CD14-positive monocyte (primary cell): ENCODE measurements around the gene SIX6. TPM values are rescaled to one million over a fixed set of nuclear protein-coding genes. Genes with fewer than 3 reads are reported as not detected.

Experiments
- DNase-seq, 3 donors: peaks; one replicate each; pipeline ENCODE4 v3.0.0-alpha.2; 2011 to 2022
- H2AFZ ChIP-seq: 2 replicates; pipeline ENCODE4 v1.6.0; 2012; ENCODE audit warnings: mild to moderate bottlenecking, low read depth, low read length, inconsistent platforms; ENCODE audit not compliant: insufficient read depth, poor library complexity, severe bottlenecking
- H3K27ac ChIP-seq, 2 donors: 1 replicate in 1 of 2; 2 replicates in 1 of 2; pipeline ENCODE4 v1.5.1; 2012 to 2013; ENCODE audit warnings: low read length in 2 of 2, control low read depth in 1 of 2, inconsistent platforms in 1 of 2, low read depth in 1 of 2, mild to moderate bottlenecking in 1 of 2
- H3K27me3 ChIP-seq, 2 donors: one replicate each; pipeline versions ENCODE4 v1.6.0 to v1.6.1; 2011 to 2013; ENCODE audit warnings: low read length in 2 of 2; ENCODE audit not compliant: control insufficient read depth in 2 of 2, insufficient read depth in 2 of 2
- H3K36me3 ChIP-seq, 2 donors: replicated peaks in 1 of 2; 1 replicate in 1 of 2; 2 replicates in 1 of 2; pipeline versions ENCODE4 v1.5.1 to v1.6.1; 2012 to 2013; ENCODE audit warnings: low read length in 2 of 2, control low read depth in 1 of 2, inconsistent platforms in 1 of 2, mild to moderate bottlenecking in 1 of 2; ENCODE audit not compliant: insufficient read depth in 2 of 2, control insufficient read depth in 1 of 2
- H3K4me1 ChIP-seq, 2 donors: 1 replicate in 1 of 2; 2 replicates in 1 of 2; pipeline versions ENCODE4 v1.5.1 to v1.6.1; 2012 to 2013; ENCODE audit warnings: low read length in 2 of 2, control low read depth in 1 of 2, inconsistent platforms in 1 of 2, mild to moderate bottlenecking in 1 of 2, moderate library complexity in 1 of 2; ENCODE audit not compliant: insufficient read depth in 2 of 2, control insufficient read depth in 1 of 2
- H3K4me2 ChIP-seq: replicated peaks from 2 replicates; pipeline ENCODE3; 2012; ENCODE audit warnings: low read length, moderate library complexity, mild to moderate bottlenecking; ENCODE audit not compliant: poor library complexity, severe bottlenecking; ENCODE audit errors: extremely low read depth
- H3K4me3 ChIP-seq, 3 experiments: fragments of 200-600 bp in 1 of 3; sonication (generic) in 1 of 3; replicated peaks in 1 of 3; 1 replicate in 2 of 3; 2 replicates in 1 of 3; pipeline ENCODE4 v1.5.1; 2011 to 2013; ENCODE audit warnings: low read length in 3 of 3, mild to moderate bottlenecking in 3 of 3, control low read depth in 2 of 3, low read depth in 2 of 3, inconsistent platforms in 1 of 3, moderate library complexity in 1 of 3
- H3K79me2 ChIP-seq: 2 replicates; pipeline ENCODE4 v1.6.0; 2012; ENCODE audit warnings: mild to moderate bottlenecking, control low read depth, inconsistent platforms, low read length, moderate library complexity; ENCODE audit not compliant: insufficient read depth
- H3K9ac ChIP-seq: 2 replicates; pipeline ENCODE4 v1.6.0; 2017; ENCODE audit warnings: low read length, mild to moderate bottlenecking; ENCODE audit not compliant: insufficient read depth, poor library complexity, severe bottlenecking
- H3K9me3 ChIP-seq, 2 donors: replicated peaks in 1 of 2; 1 replicate in 1 of 2; 2 replicates in 1 of 2; pipeline versions ENCODE4 v1.5.1 to v1.6.1; 2012 to 2013; ENCODE audit warnings: low read length in 2 of 2, control low read depth in 1 of 2; ENCODE audit not compliant: control insufficient read depth in 1 of 2, insufficient read depth in 1 of 2
- H4K20me1 ChIP-seq: 2 replicates; pipeline ENCODE4 v1.6.0; 2012; ENCODE audit warnings: mild to moderate bottlenecking, low read length, control low read depth, moderate library complexity; ENCODE audit not compliant: insufficient read depth
- H3K27ac Mint-ChIP-seq, 7 donors: one replicate each; pipeline ENCODE4 v1.8.0; 2020; ENCODE audit warnings: mild to moderate bottlenecking in 7 of 7, mixed read lengths in 7 of 7, moderate library complexity in 6 of 7, inconsistent platforms in 2 of 7
- H3K27me3 Mint-ChIP-seq, 3 donors: one replicate each; pipeline ENCODE4 v1.8.0; 2021 to 2022; ENCODE audit warnings: low read depth in 3 of 3, mild to moderate bottlenecking in 3 of 3, mixed read lengths in 3 of 3, moderate library complexity in 3 of 3, inconsistent platforms in 1 of 3
- H3K36me3 Mint-ChIP-seq, 2 donors: one replicate each; pipeline ENCODE4 v1.8.0; 2020; ENCODE audit warnings: mixed read lengths in 2 of 2, inconsistent platforms in 1 of 2, mild to moderate bottlenecking in 1 of 2
- H3K4me1 Mint-ChIP-seq: one replicate; pipeline ENCODE4 v1.8.0; 2020; ENCODE audit warnings: mild to moderate bottlenecking, mixed read lengths
- H3K4me3 Mint-ChIP-seq, 2 donors: one replicate each; pipeline ENCODE4 v1.8.0; 2020; ENCODE audit warnings: mild to moderate bottlenecking in 2 of 2, mixed read lengths in 2 of 2, moderate library complexity in 1 of 2
- H3K9me3 Mint-ChIP-seq, 7 donors: one replicate each; pipeline ENCODE4 v1.8.0; 2020 to 2022; ENCODE audit warnings: mixed read lengths in 7 of 7, mild to moderate bottlenecking in 6 of 7, moderate library complexity in 6 of 7, inconsistent platforms in 2 of 7
- CTCF ChIP-seq: fragments of 200-600 bp; IDR thresholded peaks from one replicate; pipeline ENCODE4 v1.8.0; 2022; ENCODE audit warnings: antibody characterized with exemption, mild to moderate bottlenecking
- WGBS: methylation state at CpG from one replicate; pipeline ENCODE4 v1.1.5; 2013; ENCODE audit warnings: missing lambda C conversion rate; ENCODE audit not compliant: insufficient coverage; 5-methylcytosine and 5-hydroxymethylcytosine counted together
- intact Hi-C, 2 donors: fragments of 100-400 bp; cut with micrococcal nuclease; formaldehyde crosslinking; loops; one replicate each; pipeline versions ENCODE4 v1.15.0 to v1.15.1; 2023
- polyA plus RNA-seq, 3 donors: library from polyadenylated mRNA; depleted of rRNA in 1 of 3; unstranded in 2 of 3; stranded (reverse) in 1 of 3; fragments of 300-500 nt in 2 of 3; fragments of >200 nt in 1 of 3; fragmentation: Illumina TruSeq in 2 of 3; gene quantifications; 1 replicate in 2 of 3; 2 replicates in 1 of 3; pipeline ENCODE4 v1.2.3, GENCODE V29; 2012 to 2021

SIX6 gene
- polyA plus RNA-seq, 3 donors: not detected

GRCh38 chr14:60537663-60538062 lies 28.7 kb downstream of the SIX6 start:
- no peaks in the 10 kb centered on the region for H4K20me1 ChIP-seq

GRCh38 chr14:60544659-60545058 lies 35.7 kb downstream of the SIX6 start:
- H3K4me2 ChIP-seq: no peak overlapping the region
- H3K79me2 ChIP-seq: no peaks in the 10 kb centered on the region
- WGBS: no CpG with 5 or more reads among the region's 2 CpGs
- Mint-ChIP-seq H3K4me1 (no peaks in the 10 kb centered on the region), H3K27me3 (peaks cover 4 to 17% (median 12%) of the 10 kb centered on the region in 3 donors), H3K9me3 (peaks cover 2 to 15% (median 10%) of the 10 kb centered on the region in 7 donors), H3K36me3 (no peaks in the 10 kb centered on the region), H3K4me3 (no peak overlapping the region), H3K27ac (no peak overlapping the region)
- no peaks in the 10 kb centered on the region for H3K27me3 ChIP-seq
- H3K9ac ChIP-seq: no peak overlapping the region
- no peak overlapping the region for H2AFZ ChIP-seq
- no peak overlapping the region for H3K4me3 ChIP-seq
- no peaks in the 10 kb centered on the region for H3K9me3 ChIP-seq
- intact Hi-C loops: no loop called here
- H4K20me1 ChIP-seq: no peaks in the 10 kb centered on the region
- no peak overlapping the region for H3K27ac ChIP-seq
- DNase-seq: no peak
- TF ChIP-seq CTCF: no peak
- no peaks in the 10 kb centered on the region for H3K4me1 ChIP-seq
- H3K36me3 ChIP-seq: no peaks in the 10 kb centered on the region

More at GRCh38 chr14:60537663-60538062, 28.7 kb downstream of the SIX6 start:
- Mint-ChIP-seq H3K4me1 (no peaks in the 10 kb centered on the region), H3K4me3 (no peak overlapping the region), H3K36me3 (no peaks in the 10 kb centered on the region), H3K27me3 (peaks cover 6 to 12% (median 7%) of the 10 kb centered on the region in 3 donors), H3K27ac (no peak overlapping the region), H3K9me3 (peaks cover 0 to 10% (median 2%) of the 10 kb centered on the region in 7 donors)
- no peak overlapping the region for H2AFZ ChIP-seq
- H3K9me3 ChIP-seq: no peaks in the 10 kb centered on the region
- no peak overlapping the region for H3K27ac ChIP-seq
- H3K27me3 ChIP-seq: peaks cover 0 to 1% of the 10 kb centered on the region in 2 donors
- TF ChIP-seq CTCF: no peak
- no peak overlapping the region for H3K9ac ChIP-seq
- H3K36me3 ChIP-seq: no peaks in the 10 kb centered on the region
- DNase-seq: no peak
- H3K4me2 ChIP-seq: no peak overlapping the region
- H3K4me3 ChIP-seq: no peak overlapping the region
- H3K4me1 ChIP-seq: no peaks in the 10 kb centered on the region
- intact Hi-C loops: no loop called here
- no peaks in the 10 kb centered on the region for H3K79me2 ChIP-seq
